ENCODE results near the gene GMDS. TPM values are rescaled to one million over a fixed set of nuclear protein-coding genes. Genes with fewer than 3 reads are reported as not detected.

Gene GMDS
- total and polyA plus RNA-seq, 2 of the 13 experiments (the other 11 are each of a cell fraction or from before 2014, with no cell fraction given) = 64.4 to 112 TPM

- POLR2A ChIA-PET = no interaction called here
- Histone ChIP-seq H3K9ac (ENCODE audit: insufficient read depth, low read depth, low read length) (no peak overlapping the region), H3K79me2 (ENCODE audit: insufficient read depth, low read length) (peaks cover 98% of the 10 kb centered on the region), H3K36me3 (replicated peaks in 1 of 2; ENCODE audit: control insufficient read depth in 1 of 2, insufficient read depth in 2 of 2, low read length in 2 of 2) (no peaks in the 10 kb centered on the region; a peak in 1 of 5 replicates), H3K27ac (ENCODE audit: extremely low read length, insufficient read depth, low read length) (no peak overlapping the region), H3K4me1 (ENCODE audit: insufficient read depth, low read length) (peaks cover 25% of the 10 kb centered on the region), H2AFZ (ENCODE audit: low read length) (no peak overlapping the region), H3K4me3 (replicated peaks in 1 of 3; ENCODE audit: insufficient read depth in 1 of 3, low read depth in 2 of 3, low read length in 3 of 3) (no peak overlapping the region), H3K4me2 (ENCODE audit: low read depth, low read length) (no peak overlapping the region), H3K27me3 (ENCODE audit: control insufficient read depth in 1 of 2, insufficient read depth in 2 of 2, low read length in 2 of 2) (no peaks in the 10 kb centered on the region), H3K9me3 (ENCODE audit: low read length) (peaks cover 5% of the 10 kb centered on the region; the same call in 1 of the 2 replicates), H4K20me1 (ENCODE audit: insufficient read depth, low read length) (peaks cover 20% of the 10 kb centered on the region)
- TF ChIP-seq ZNF776 (CRISPR knock-in tag; IDR thresholded peaks at IDR 0.05) (peak; percentile 98), ZFP62 (CRISPR knock-in tag; IDR thresholded peaks at IDR 0.05) (no peak), ZNF318 (CRISPR knock-in tag; IDR thresholded peaks at IDR 0.05) (no peak), MED13 (CRISPR knock-in tag; IDR thresholded peaks at IDR 0.05) (no peak), HOXA5 (CRISPR knock-in tag; IDR thresholded peaks at IDR 0.05) (no peak), ARHGAP35 (CRISPR knock-in tag; IDR thresholded peaks at IDR 0.05; ENCODE audit: borderline replicate concordance) (no peak), BCL3 (CRISPR knock-in tag; IDR thresholded peaks at IDR 0.05) (no peak)
- BruUV-seq (replicated peaks) = no TSS peak
- no peak for FAIRE-seq
- no peak for ATAC-seq
- intact Hi-C loops (cut with micrococcal nuclease; ENCODE audit: unreplicated experiment) (no loop called here), in situ Hi-C loops (cut with HindIII; ENCODE audit: extremely low pct_ligation_motif_present, low pct_unique_long_range_greater_than_20kb) (no loop called here)
- 93% methylated on average over 4 of the region's 4 CpGs for WGBS (ENCODE audit: low lambda C conversion rate)
- no peak for DNase-seq (ENCODE audit: low spot score)
- CTCF ChIA-PET (ENCODE audit: low intra/inter-chr PET ratio, low total read pairs) = no interaction called here
Observed at GRCh38 chr6:2178125-2178524, 67.3 kb downstream of the GMDS start.
